ENCODE results near the gene CACFD1.

Gene CACFD1

GRCh38 chr9:133490201-133490681 lies 30.5 kb downstream of the CACFD1 start:
- no peak for DNase-seq (ENCODE audit: low spot score)
- no peak overlapping the region for H3K4me3 ChIP-seq
- no peak for TF ChIP-seq CTCF (IDR thresholded peaks at IDR 0.05)
- H3K27ac ChIP-seq, result no peak overlapping the region

GRCh38 chr9:133490865-133491655 lies 31.3 kb downstream of the CACFD1 start:
- TF ChIP-seq CTCF (IDR thresholded peaks at IDR 0.05), result no peak
- H3K4me3 ChIP-seq, result no peak overlapping the region
- DNase-seq (ENCODE audit: low spot score), result no peak
- H3K27ac ChIP-seq, result peak overlapping the region in 1 of 2 donors; percentile 75

GRCh38 chr9:133491656-133491925 lies 31.8 kb downstream of the CACFD1 start:
- peak overlapping the region; percentile 52 to 75 for H3K27ac ChIP-seq
- DNase-seq (ENCODE audit: low spot score), result no peak
- TF ChIP-seq CTCF (IDR thresholded peaks at IDR 0.05), result no peak
- no peak overlapping the region for H3K4me3 ChIP-seq

GRCh38 chr9:133492061-133493021 lies 32.6 kb downstream of the CACFD1 start:
- TF ChIP-seq CTCF (IDR thresholded peaks at IDR 0.05), result no peak
- Histone ChIP-seq H3K4me3 (no peak overlapping the region), H3K27ac (peak overlapping the region; percentile 52 to 75)
- DNase-seq (ENCODE audit: low spot score), result no peak

- TF ChIP-seq CTCF (IDR thresholded peaks at IDR 0.05), result no peak
- Histone ChIP-seq H3K4me3 (no peak overlapping the region), H3K27ac (peak overlapping the region in 1 of 2 donors; percentile 75)
- DNase-seq (ENCODE audit: low spot score), result no peak
These were observed 33.6 kb downstream of the CACFD1 start for GRCh38 chr9:133493428-133493827.

- no peak overlapping the region for H3K4me3 ChIP-seq
- TF ChIP-seq CTCF (IDR thresholded peaks at IDR 0.05), result no peak
- no peak for DNase-seq (ENCODE audit: low spot score)
- peak overlapping the region in 1 of 2 donors; percentile 20 for H3K27ac ChIP-seq
These were observed 34.2 kb downstream of the CACFD1 start for GRCh38 chr9:133493845-133494540.

Measured in coronary artery (tissue), 2 donors.